GM19395 (cell line): ENCODE data around the gene KIFC1.

Experiments used
- ATAC-seq: cut with Tn5 transposase; IDR thresholded peaks from one replicate; pipeline ENCODE4 v1.9.1; 2021; ENCODE audit warnings: mild to moderate bottlenecking, moderate library complexity; ENCODE audit not compliant: unreplicated experiment

Gene KIFC1

GRCh38 chr6:33410050-33410710 lies 18.6 kb downstream of the KIFC1 start:
- peak; percentile 71 for ATAC-seq

- ATAC-seq: peak; percentile 42
These were observed 19.3 kb downstream of the KIFC1 start, which contains the start of gene PHF1 for GRCh38 chr6:33410711-33411631. Gene PHF1 (plus strand): TSS chr6:33411014. CDS start chr6:33412264, 1,250 bp downstream.

GRCh38 chr6:33411632-33412005 lies 20.0 kb downstream of the KIFC1 start:
- ATAC-seq: no peak

GRCh38 chr6:33412140-33413009 lies 20.8 kb downstream of the KIFC1 start:
- ATAC-seq: no peak

- ATAC-seq: no peak
These were observed 21.9 kb downstream of the KIFC1 start for GRCh38 chr6:33413241-33414120.

GRCh38 chr6:33414592-33415271 lies 23.1 kb downstream of the KIFC1 start:
- no peak for ATAC-seq

GRCh38 chr6:33415831-33416230 lies 24.2 kb downstream of the KIFC1 start:
- no peak for ATAC-seq

- no peak for ATAC-seq
These were observed 24.9 kb downstream of the KIFC1 start for GRCh38 chr6:33416386-33417127.

GRCh38 chr6:33417128-33417902 lies 25.7 kb downstream of the KIFC1 start:
- ATAC-seq: no peak

GRCh38 chr6:33417903-33418689 lies 26.5 kb downstream of the KIFC1 start, which contains the start of gene CUTA:
Gene CUTA (minus strand): TSS chr6:33418107. CDS start chr6:33418000, 107 bp downstream.
- ATAC-seq: peak; percentile 85

GRCh38 chr6:33418690-33419291 lies 27.2 kb downstream of the KIFC1 start:
- ATAC-seq: no peak

- no peak for ATAC-seq
These were observed 28.2 kb downstream of the KIFC1 start, which contains the start of gene SYNGAP1 for GRCh38 chr6:33419580-33420490. Gene SYNGAP1 (plus strand): TSS chr6:33420065. CDS start chr6:33420265, 200 bp downstream.

- no peak for ATAC-seq
These were observed 29.1 kb downstream of the KIFC1 start for GRCh38 chr6:33420491-33421343.

- ATAC-seq: no peak
These were observed 29.7 kb downstream of the KIFC1 start for GRCh38 chr6:33421344-33421643.

- ATAC-seq: no peak
These were observed 32.2 kb downstream of the KIFC1 start for GRCh38 chr6:33423777-33424176.
